Thyroid gland (tissue), 4 donors: ENCODE results near the gene CHL1.

Experiments
- POLR2A ChIP-seq, 2 donors: fragments of 450-650 bp; IDR thresholded peaks; one replicate each; pipeline ENCODE4 v1.6.1; 2017; ENCODE audit warnings: antibody characterized with exemption in 2 of 2, mild to moderate bottlenecking in 2 of 2, moderate library complexity in 1 of 2
- TF ChIP-seq, protein P1 (sequence below), 6 experiments: fragments of 200-600 bp in 3 of 6; fragments of 450-650 bp in 3 of 6; sonication (generic) in 3 of 6; IDR thresholded peaks; one replicate each; pipeline ENCODE4 v1.5.1; 2016 to 2019; ENCODE audit warnings: antibody characterized with exemption in 6 of 6, mild to moderate bottlenecking in 2 of 6, inconsistent platforms in 1 of 6, moderate library complexity in 1 of 6

DNA sequence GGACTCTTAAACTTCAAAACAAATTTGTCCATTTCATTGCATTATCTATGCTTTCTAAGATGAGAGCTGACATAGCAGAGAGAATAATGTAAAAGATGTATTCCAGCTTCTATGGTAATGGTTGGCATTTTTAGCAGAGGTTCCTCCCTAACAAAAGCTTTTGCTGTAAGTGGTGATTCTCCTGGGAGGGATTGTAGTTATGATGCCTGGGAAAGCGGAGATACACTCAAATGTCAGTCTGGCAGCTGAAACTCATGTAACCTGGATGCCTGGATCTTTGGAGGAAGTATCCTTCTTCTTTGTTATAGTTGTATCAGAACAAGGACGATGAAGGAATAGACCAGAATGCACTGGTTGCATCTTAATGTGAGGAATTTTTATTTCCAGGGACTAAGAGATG, 7.5 kb downstream of the CHL1 start:
- TF ChIP-seq, protein P1, sequence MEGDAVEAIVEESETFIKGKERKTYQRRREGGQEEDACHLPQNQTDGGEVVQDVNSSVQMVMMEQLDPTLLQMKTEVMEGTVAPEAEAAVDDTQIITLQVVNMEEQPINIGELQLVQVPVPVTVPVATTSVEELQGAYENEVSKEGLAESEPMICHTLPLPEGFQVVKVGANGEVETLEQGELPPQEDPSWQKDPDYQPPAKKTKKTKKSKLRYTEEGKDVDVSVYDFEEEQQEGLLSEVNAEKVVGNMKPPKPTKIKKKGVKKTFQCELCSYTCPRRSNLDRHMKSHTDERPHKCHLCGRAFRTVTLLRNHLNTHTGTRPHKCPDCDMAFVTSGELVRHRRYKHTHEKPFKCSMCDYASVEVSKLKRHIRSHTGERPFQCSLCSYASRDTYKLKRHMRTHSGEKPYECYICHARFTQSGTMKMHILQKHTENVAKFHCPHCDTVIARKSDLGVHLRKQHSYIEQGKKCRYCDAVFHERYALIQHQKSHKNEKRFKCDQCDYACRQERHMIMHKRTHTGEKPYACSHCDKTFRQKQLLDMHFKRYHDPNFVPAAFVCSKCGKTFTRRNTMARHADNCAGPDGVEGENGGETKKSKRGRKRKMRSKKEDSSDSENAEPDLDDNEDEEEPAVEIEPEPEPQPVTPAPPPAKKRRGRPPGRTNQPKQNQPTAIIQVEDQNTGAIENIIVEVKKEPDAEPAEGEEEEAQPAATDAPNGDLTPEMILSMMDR (IDR thresholded peaks at IDR 0.05): no peak
- TF ChIP-seq POLR2A (IDR thresholded peaks at IDR 0.05): no peak
